ENCODE data around the gene CRYBA2.
A peak's percentile ranks its signal among the peaks of the same experiment; 100 is the strongest.

The CRYBA2 gene

GRCh38 chr2:219031005-219031738, 38.0 kb upstream of the CRYBA2 start:
- H3K4me1 ChIP-seq (ENCODE audit: control insufficient read depth, insufficient read depth, low read length) = no peaks in the 10 kb centered on the region
- no peak for DNase-seq (ENCODE audit: low read depth, low spot score)
- no peaks in the 10 kb centered on the region for H3K36me3 ChIP-seq (ENCODE audit: control insufficient read depth, insufficient read depth, low read length)
- H3K27ac ChIP-seq (ENCODE audit: low read length) = no peak overlapping the region
- H3K9me3 ChIP-seq (ENCODE audit: control insufficient read depth, insufficient read depth, low read length) = no peaks in the 10 kb centered on the region
- H3K27me3 ChIP-seq (ENCODE audit: control insufficient read depth, insufficient read depth, low read length) = no peaks in the 10 kb centered on the region
- no CpG with 5 or more reads among the region's 21 CpGs for WGBS (ENCODE audit: insufficient coverage, insufficient read length)
- no peak overlapping the region for H3K4me3 ChIP-seq (ENCODE audit: low read length)

GRCh38 chr2:219030177-219030940, 37.1 kb upstream of the CRYBA2 start:
- no peaks in the 10 kb centered on the region for H3K27me3 ChIP-seq (ENCODE audit: control insufficient read depth, insufficient read depth, low read length)
- H3K9me3 ChIP-seq (ENCODE audit: control insufficient read depth, insufficient read depth, low read length) = no peaks in the 10 kb centered on the region
- no peaks in the 10 kb centered on the region for H3K4me1 ChIP-seq (ENCODE audit: control insufficient read depth, insufficient read depth, low read length)
- H3K27ac ChIP-seq (ENCODE audit: low read length) = no peak overlapping the region
- no CpG with 5 or more reads among the region's 16 CpGs for WGBS (ENCODE audit: insufficient coverage, insufficient read length)
- no peaks in the 10 kb centered on the region for H3K36me3 ChIP-seq (ENCODE audit: control insufficient read depth, insufficient read depth, low read length)
- DNase-seq (ENCODE audit: low read depth, low spot score) = no peak
- no peak overlapping the region for H3K4me3 ChIP-seq (ENCODE audit: low read length)

- no peak overlapping the region for H3K27ac ChIP-seq (ENCODE audit: low read length)
- DNase-seq (ENCODE audit: low read depth, low spot score) = peak; percentile 63
- no peaks in the 10 kb centered on the region for H3K9me3 ChIP-seq (ENCODE audit: control insufficient read depth, insufficient read depth, low read length)
- no CpG with 5 or more reads among the region's 9 CpGs for WGBS (ENCODE audit: insufficient coverage, insufficient read length)
- no peaks in the 10 kb centered on the region for H3K27me3 ChIP-seq (ENCODE audit: control insufficient read depth, insufficient read depth, low read length)
- H3K36me3 ChIP-seq (ENCODE audit: control insufficient read depth, insufficient read depth, low read length) = no peaks in the 10 kb centered on the region
- H3K4me1 ChIP-seq (ENCODE audit: control insufficient read depth, insufficient read depth, low read length) = no peaks in the 10 kb centered on the region
- no peak overlapping the region for H3K4me3 ChIP-seq (ENCODE audit: low read length)
Observed at GRCh38 chr2:219029829-219030165, 36.6 kb upstream of the CRYBA2 start.

GRCh38 chr2:219028996-219029828, 36.0 kb upstream of the CRYBA2 start:
- Histone ChIP-seq H3K9me3 (ENCODE audit: control insufficient read depth, insufficient read depth, low read length) (no peaks in the 10 kb centered on the region), H3K27me3 (ENCODE audit: control insufficient read depth, insufficient read depth, low read length) (no peaks in the 10 kb centered on the region), H3K27ac (ENCODE audit: low read length) (no peak overlapping the region), H3K4me1 (ENCODE audit: control insufficient read depth, insufficient read depth, low read length) (no peaks in the 10 kb centered on the region), H3K36me3 (ENCODE audit: control insufficient read depth, insufficient read depth, low read length) (no peaks in the 10 kb centered on the region), H3K4me3 (ENCODE audit: low read length) (no peak overlapping the region)
- no CpG with 5 or more reads among the region's 13 CpGs for WGBS (ENCODE audit: insufficient coverage, insufficient read length)
- DNase-seq (ENCODE audit: low read depth, low spot score) = no peak

GRCh38 chr2:219028141-219028540, 34.9 kb upstream of the CRYBA2 start:
- no CpG with 5 or more reads among the region's 5 CpGs for WGBS (ENCODE audit: insufficient coverage, insufficient read length)
- Histone ChIP-seq H3K27me3 (ENCODE audit: control insufficient read depth, insufficient read depth, low read length) (no peaks in the 10 kb centered on the region), H3K36me3 (ENCODE audit: control insufficient read depth, insufficient read depth, low read length) (no peaks in the 10 kb centered on the region)

GRCh38 chr2:219027511-219028055, 34.4 kb upstream of the CRYBA2 start:
- Histone ChIP-seq H3K27me3 (ENCODE audit: control insufficient read depth, insufficient read depth, low read length) (no peaks in the 10 kb centered on the region), H3K4me3 (ENCODE audit: low read length) (no peak overlapping the region)
- whole genome bisulfite sequencing (ENCODE audit: insufficient coverage, insufficient read length) = no CpG with 5 or more reads among the region's 22 CpGs

More at GRCh38 chr2:219028141-219028540, 34.9 kb upstream of the CRYBA2 start:
- Histone ChIP-seq H3K9me3 (ENCODE audit: control insufficient read depth, insufficient read depth, low read length) (no peaks in the 10 kb centered on the region), H3K4me3 (ENCODE audit: low read length) (no peak overlapping the region), H3K4me1 (ENCODE audit: control insufficient read depth, insufficient read depth, low read length) (no peaks in the 10 kb centered on the region), H3K27ac (ENCODE audit: low read length) (no peak overlapping the region)
- DNase-seq (ENCODE audit: low read depth, low spot score) = no peak

GRCh38 chr2:219026946-219027345, 33.7 kb upstream of the CRYBA2 start:
- no peak for DNase-seq (ENCODE audit: low read depth, low spot score)
- Histone ChIP-seq H3K27ac (ENCODE audit: low read length) (no peak overlapping the region), H3K4me3 (ENCODE audit: low read length) (no peak overlapping the region), H3K27me3 (ENCODE audit: control insufficient read depth, insufficient read depth, low read length) (no peaks in the 10 kb centered on the region), H3K9me3 (ENCODE audit: control insufficient read depth, insufficient read depth, low read length) (no peaks in the 10 kb centered on the region; the same call in 1 of the 2 replicates), H3K36me3 (ENCODE audit: control insufficient read depth, insufficient read depth, low read length) (no peaks in the 10 kb centered on the region), H3K4me1 (ENCODE audit: control insufficient read depth, insufficient read depth, low read length) (no peaks in the 10 kb centered on the region)
- no CpG with 5 or more reads among the region's 7 CpGs for WGBS (ENCODE audit: insufficient coverage, insufficient read length)

More at GRCh38 chr2:219027511-219028055, 34.4 kb upstream of the CRYBA2 start:
- Histone ChIP-seq H3K27ac (ENCODE audit: low read length) (no peak overlapping the region), H3K4me1 (ENCODE audit: control insufficient read depth, insufficient read depth, low read length) (no peaks in the 10 kb centered on the region), H3K36me3 (ENCODE audit: control insufficient read depth, insufficient read depth, low read length) (no peaks in the 10 kb centered on the region), H3K9me3 (ENCODE audit: control insufficient read depth, insufficient read depth, low read length) (no peaks in the 10 kb centered on the region)
- DNase-seq (ENCODE audit: low read depth, low spot score) = no peak

GRCh38 chr2:219025637-219026585, 32.7 kb upstream of the CRYBA2 start:
- WGBS (ENCODE audit: insufficient coverage, insufficient read length) = no CpG with 5 or more reads among the region's 18 CpGs
- Histone ChIP-seq H3K4me3 (ENCODE audit: low read length) (no peak overlapping the region), H3K27ac (ENCODE audit: low read length) (no peak overlapping the region), H3K9me3 (ENCODE audit: control insufficient read depth, insufficient read depth, low read length) (no peaks in the 10 kb centered on the region; the same call in 1 of the 2 replicates), H3K27me3 (ENCODE audit: control insufficient read depth, insufficient read depth, low read length) (no peaks in the 10 kb centered on the region), H3K4me1 (ENCODE audit: control insufficient read depth, insufficient read depth, low read length) (no peaks in the 10 kb centered on the region), H3K36me3 (ENCODE audit: control insufficient read depth, insufficient read depth, low read length) (no peaks in the 10 kb centered on the region)
- no peak for DNase-seq (ENCODE audit: low read depth, low spot score)

GRCh38 chr2:219024059-219024458, 30.8 kb upstream of the CRYBA2 start:
- Histone ChIP-seq H3K36me3 (ENCODE audit: control insufficient read depth, insufficient read depth, low read length) (no peaks in the 10 kb centered on the region), H3K9me3 (ENCODE audit: control insufficient read depth, insufficient read depth, low read length) (no peaks in the 10 kb centered on the region; the same call in 1 of the 2 replicates), H3K27me3 (ENCODE audit: control insufficient read depth, insufficient read depth, low read length) (no peaks in the 10 kb centered on the region), H3K27ac (ENCODE audit: low read length) (no peak overlapping the region), H3K4me3 (ENCODE audit: low read length) (no peak overlapping the region), H3K4me1 (ENCODE audit: control insufficient read depth, insufficient read depth, low read length) (no peaks in the 10 kb centered on the region)
- DNase-seq (ENCODE audit: low read depth, low spot score) = no peak
- no CpG with 5 or more reads among the region's 11 CpGs for WGBS (ENCODE audit: insufficient coverage, insufficient read length)

Data from iPS DF 6.9 (cell line).